Activated CD8-positive, alpha-beta memory T cell treated with anti-CD3 and anti-CD28 coated beads, Interleukin-2, amount 10 ng/mL, durations not matched to agents 7 days and 5 days (primary cell): ENCODE measurements around the gene FAN1. TPM values are rescaled to one million over a fixed set of nuclear protein-coding genes. Genes with fewer than 3 reads are reported as not detected.
A peak's percentile ranks its signal among the peaks of the same experiment; 100 is the strongest.

Experiments used
- ATAC-seq: fragments of 150-1000 bp; cut with Tn5 transposase; one replicate; pipeline ENCODE4 v1.10.0; 2021; ENCODE audit warnings: moderate library complexity
- CTCF ChIA-PET: fragments of 350-600 bp; sonication (Branson Sonifier 250); formaldehyde crosslinking; loops from one replicate; lab custom pipeline; 2021; ENCODE audit warnings: antibody characterized with exemption; lab: Charles Lee
- DNase-seq: peaks from one replicate; pipeline ENCODE4 v3.0.0-alpha.2; 2020
- H3K27ac Mint-ChIP-seq: one replicate; pipeline ENCODE4 v1.8.0; 2021; ENCODE audit warnings: mild to moderate bottlenecking, mixed read lengths
- H3K27me3 Mint-ChIP-seq: one replicate; pipeline ENCODE4 v1.8.0; 2021; ENCODE audit warnings: mixed read lengths
- H3K36me3 Mint-ChIP-seq: one replicate; pipeline ENCODE4 v1.8.0; 2021; ENCODE audit warnings: mild to moderate bottlenecking, mixed read lengths
- H3K4me1 Mint-ChIP-seq: one replicate; pipeline ENCODE4 v1.8.0; 2021; ENCODE audit warnings: mixed read lengths
- H3K4me3 Mint-ChIP-seq: one replicate; pipeline ENCODE4 v1.8.0; 2021; ENCODE audit warnings: mild to moderate bottlenecking, moderate library complexity, mixed read lengths
- H3K9me3 Mint-ChIP-seq: one replicate; pipeline ENCODE4 v1.8.0; 2022; ENCODE audit warnings: low read depth, mixed read lengths
- total RNA-seq, 2 experiments: library from RNA; stranded (reverse); gene quantifications; one replicate each; pipeline ENCODE4 v1.2.3, GENCODE V29; 2021

Gene FAN1
- total RNA-seq, 2 experiments from 2014 or later, result 14.8 to 16.9 TPM

GRCh38 chr15:30901889-30902288, 1.8 kb upstream of the FAN1 start:
- ATAC-seq (no peak), DNase-seq (no peak)
- Mint-ChIP-seq H3K9me3 (no peaks in the 10 kb centered on the region), H3K36me3 (peaks cover 6% of the 10 kb centered on the region), H3K4me3 (no peak overlapping the region), H3K4me1 (peaks cover 20% of the 10 kb centered on the region), H3K27me3 (peaks cover 9% of the 10 kb centered on the region), H3K27ac (no peak overlapping the region)
- CTCF ChIA-PET, result no interaction called here

DNA sequence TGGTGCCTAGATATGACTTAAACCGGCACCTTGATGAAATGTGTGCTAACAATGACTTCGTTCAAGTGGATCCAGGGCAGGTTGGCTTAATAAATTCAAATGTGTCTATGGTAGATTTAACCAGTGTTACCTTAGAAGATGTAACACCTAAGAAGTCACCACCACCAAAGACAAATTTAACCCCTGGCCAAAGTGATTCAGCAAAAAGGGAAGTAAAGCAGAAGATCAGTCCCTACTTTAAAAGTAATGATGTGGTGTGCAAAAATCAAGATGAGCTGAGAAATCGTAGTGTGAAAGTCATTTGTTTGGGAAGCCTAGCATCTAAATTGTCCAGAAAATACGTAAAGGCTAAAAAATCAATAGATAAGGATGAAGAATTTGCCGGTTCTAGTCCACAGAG, 1.1 kb downstream of the FAN1 start:
- H3K9me3 Mint-ChIP-seq, result no peaks in the 10 kb centered on the region
- H3K4me3 Mint-ChIP-seq, result peak overlapping the region; percentile 84
- no peak for DNase-seq
- CTCF ChIA-PET, result interaction anchor here (0.8 to 1.3 kb wide), 3 partner anchors 78 to 225 kb away, joined by 3 read pairs; no protein-coding TSS in a partner anchor
- peaks cover 9% of the 10 kb centered on the region for H3K36me3 Mint-ChIP-seq
- peaks cover 18% of the 10 kb centered on the region for H3K4me1 Mint-ChIP-seq
- peaks cover 5% of the 10 kb centered on the region for H3K27me3 Mint-ChIP-seq
- ATAC-seq, result no peak
- no peak overlapping the region for H3K27ac Mint-ChIP-seq

GRCh38 chr15:30905821-30906220, 2.1 kb downstream of the FAN1 start:
- H3K36me3 Mint-ChIP-seq, result peaks cover 8% of the 10 kb centered on the region
- H3K27me3 Mint-ChIP-seq, result peaks cover 5% of the 10 kb centered on the region
- H3K4me3 Mint-ChIP-seq, result no peak overlapping the region
- DNase-seq (no peak), ATAC-seq (no peak)
- CTCF ChIA-PET, result no interaction called here
- H3K9me3 Mint-ChIP-seq, result no peaks in the 10 kb centered on the region
- H3K4me1 Mint-ChIP-seq, result peaks cover 18% of the 10 kb centered on the region
- H3K27ac Mint-ChIP-seq, result no peak overlapping the region

GRCh38 chr15:30906366-30906765, 2.7 kb downstream of the FAN1 start:
- CTCF ChIA-PET, result no interaction called here
- Mint-ChIP-seq H3K4me1 (peaks cover 18% of the 10 kb centered on the region), H3K27me3 (peaks cover under 1% of the 10 kb centered on the region), H3K27ac (no peak overlapping the region), H3K4me3 (no peak overlapping the region), H3K36me3 (peaks cover 7% of the 10 kb centered on the region), H3K9me3 (no peaks in the 10 kb centered on the region)
- ATAC-seq (no peak), DNase-seq (no peak)

GRCh38 chr15:30913761-30914160, 10.0 kb downstream of the FAN1 start:
- H3K27me3 Mint-ChIP-seq, result no peaks in the 10 kb centered on the region
- no peak overlapping the region for H3K27ac Mint-ChIP-seq
- no peaks in the 10 kb centered on the region for H3K9me3 Mint-ChIP-seq
- CTCF ChIA-PET, result no interaction called here
- peaks cover 14% of the 10 kb centered on the region for H3K36me3 Mint-ChIP-seq
- ATAC-seq (no peak), DNase-seq (no peak)
- H3K4me1 Mint-ChIP-seq, result no peaks in the 10 kb centered on the region
- H3K4me3 Mint-ChIP-seq, result no peak overlapping the region

GRCh38 chr15:30917013-30917412, 13.3 kb downstream of the FAN1 start:
- H3K27me3 Mint-ChIP-seq, result no peaks in the 10 kb centered on the region
- H3K4me3 Mint-ChIP-seq, result no peak overlapping the region
- no peak for DNase-seq
- H3K27ac Mint-ChIP-seq, result no peak overlapping the region
- ATAC-seq, result no peak
- H3K4me1 Mint-ChIP-seq, result no peaks in the 10 kb centered on the region
- CTCF ChIA-PET, result interaction anchor here (1.5 kb wide), 1 partner anchor 212 kb away, joined by 3 read pairs; no protein-coding TSS in a partner anchor
- H3K9me3 Mint-ChIP-seq, result no peaks in the 10 kb centered on the region
- peaks cover 17% of the 10 kb centered on the region for H3K36me3 Mint-ChIP-seq

- H3K27ac Mint-ChIP-seq, result no peak overlapping the region
- H3K27me3 Mint-ChIP-seq, result no peaks in the 10 kb centered on the region
- no peak for DNase-seq
- peaks cover 20% of the 10 kb centered on the region for H3K36me3 Mint-ChIP-seq
- ATAC-seq, result no peak
- no peak overlapping the region for H3K4me3 Mint-ChIP-seq
- no peaks in the 10 kb centered on the region for H3K4me1 Mint-ChIP-seq
- CTCF ChIA-PET, result interaction anchor here (1.5 kb wide), 1 partner anchor 211 kb away, joined by 3 read pairs; no protein-coding TSS in a partner anchor
- no peaks in the 10 kb centered on the region for H3K9me3 Mint-ChIP-seq
Measured at GRCh38 chr15:30917675-30918074, 14.0 kb downstream of the FAN1 start.

DNA sequence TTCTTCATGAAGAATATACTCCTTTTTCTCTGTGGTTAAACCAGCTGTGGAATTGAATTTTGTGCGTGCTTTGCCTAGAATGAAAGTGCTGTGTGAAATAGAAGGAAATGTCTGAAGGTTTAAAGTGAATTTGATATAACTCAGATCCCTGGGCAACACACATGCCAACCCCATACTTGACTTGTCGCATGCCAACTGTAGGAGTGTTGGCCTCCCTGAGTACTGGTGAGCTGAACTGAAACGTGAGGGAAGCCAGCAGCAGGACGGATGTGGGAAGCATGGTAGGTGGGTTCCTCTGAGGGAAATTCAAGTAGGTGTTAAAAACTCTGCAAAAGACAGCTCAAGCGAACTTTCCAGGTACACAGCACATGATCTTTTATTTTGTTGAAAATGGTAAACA, 14.7 kb downstream of the FAN1 start:
- no peak overlapping the region for H3K4me3 Mint-ChIP-seq
- no peak for ATAC-seq

GRCh38 chr15:30919877-30920550, 16.3 kb downstream of the FAN1 start:
- Mint-ChIP-seq H3K4me3 (no peak overlapping the region), H3K36me3 (peaks cover 11% of the 10 kb centered on the region), H3K4me1 (no peaks in the 10 kb centered on the region), H3K27ac (no peak overlapping the region), H3K27me3 (no peaks in the 10 kb centered on the region), H3K9me3 (no peaks in the 10 kb centered on the region)
- ATAC-seq, result no peak
- CTCF ChIA-PET, result no interaction called here
- DNase-seq, result no peak

More for the DNA sequence above, 14.7 kb downstream of the FAN1 start:
- CTCF ChIA-PET, result interaction anchor here (1.5 kb wide), 1 partner anchor 210 kb away, joined by 3 read pairs; no protein-coding TSS in a partner anchor
- H3K9me3 Mint-ChIP-seq, result no peaks in the 10 kb centered on the region
- no peaks in the 10 kb centered on the region for H3K27me3 Mint-ChIP-seq
- peaks cover 20% of the 10 kb centered on the region for H3K36me3 Mint-ChIP-seq
- H3K27ac Mint-ChIP-seq, result no peak overlapping the region
- DNase-seq, result no peak
- no peaks in the 10 kb centered on the region for H3K4me1 Mint-ChIP-seq

DNA sequence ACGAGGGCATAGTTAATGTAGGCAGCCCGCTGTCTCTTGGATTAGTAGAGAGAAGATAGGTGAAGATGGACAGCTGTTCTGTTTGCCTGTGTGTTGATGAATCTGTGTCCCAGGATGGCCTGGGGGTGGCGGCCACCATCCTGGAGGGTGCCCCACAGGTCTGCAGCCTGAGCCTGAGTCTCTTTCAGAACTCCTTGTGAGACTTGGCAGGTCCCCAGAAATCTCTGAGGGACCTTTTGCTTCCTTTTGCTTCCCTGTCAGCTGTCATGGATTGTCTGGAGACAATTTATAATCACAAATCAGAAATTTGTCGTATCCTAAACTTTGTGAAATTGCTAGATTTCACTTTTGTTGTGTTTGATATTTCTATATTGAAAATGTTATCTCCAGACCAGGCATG, 17.4 kb downstream of the FAN1 start:
- ATAC-seq, result no peak
- Mint-ChIP-seq H3K36me3 (peaks cover 9% of the 10 kb centered on the region), H3K9me3 (no peaks in the 10 kb centered on the region), H3K27ac (no peak overlapping the region), H3K27me3 (no peaks in the 10 kb centered on the region), H3K4me1 (no peaks in the 10 kb centered on the region), H3K4me3 (no peak overlapping the region)
- CTCF ChIA-PET, result no interaction called here
- no peak for DNase-seq

GRCh38 chr15:30921781-30922479, 18.2 kb downstream of the FAN1 start:
- Mint-ChIP-seq H3K4me3 (no peak overlapping the region), H3K36me3 (peaks cover 14% of the 10 kb centered on the region), H3K4me1 (no peaks in the 10 kb centered on the region), H3K9me3 (no peaks in the 10 kb centered on the region), H3K27ac (no peak overlapping the region), H3K27me3 (no peaks in the 10 kb centered on the region)
- DNase-seq, result no peak
- CTCF ChIA-PET, result no interaction called here
- ATAC-seq, result no peak

GRCh38 chr15:30922480-30923311, 19.0 kb downstream of the FAN1 start:
- Mint-ChIP-seq H3K36me3 (peaks cover 14% of the 10 kb centered on the region), H3K9me3 (no peaks in the 10 kb centered on the region), H3K4me3 (no peak overlapping the region), H3K27me3 (no peaks in the 10 kb centered on the region), H3K27ac (no peak overlapping the region), H3K4me1 (no peaks in the 10 kb centered on the region)
- ATAC-seq (no peak), DNase-seq (no peak)
- CTCF ChIA-PET, result no interaction called here

GRCh38 chr15:30923429-30923828, 19.7 kb downstream of the FAN1 start:
- H3K36me3 Mint-ChIP-seq, result peaks cover 14% of the 10 kb centered on the region
- CTCF ChIA-PET, result no interaction called here
- H3K4me1 Mint-ChIP-seq, result no peaks in the 10 kb centered on the region
- no peak for DNase-seq
- H3K9me3 Mint-ChIP-seq, result no peaks in the 10 kb centered on the region
- H3K27ac Mint-ChIP-seq, result no peak overlapping the region
- ATAC-seq, result no peak
- no peak overlapping the region for H3K4me3 Mint-ChIP-seq
- no peaks in the 10 kb centered on the region for H3K27me3 Mint-ChIP-seq
